Activated naive CD4-positive, alpha-beta T cell (primary cell): ENCODE data around the gene RNF11.

Source experiments
- DNase-seq, 4 experiments: peaks; one replicate each; lab custom pipeline; 2025; lab: John Stamatoyannopoulos, UW

Gene RNF11

GRCh38 chr1:51297401-51298321 is 61.6 kb downstream of the RNF11 start:
- DNase-seq = no peak

GRCh38 chr1:51298322-51298705 is 62.2 kb downstream of the RNF11 start:
- DNase-seq = no peak

GRCh38 chr1:51299185-51299885 is 63.3 kb downstream of the RNF11 start:
- DNase-seq = no peak

GRCh38 chr1:51299981-51300670 is 64.1 kb downstream of the RNF11 start:
- DNase-seq = no peak

- no peak for DNase-seq
Measured at GRCh38 chr1:51301152-51301843, 65.2 kb downstream of the RNF11 start.

GRCh38 chr1:51301844-51302162 is 65.7 kb downstream of the RNF11 start:
- DNase-seq = no peak

GRCh38 chr1:51302270-51302669 is 66.2 kb downstream of the RNF11 start:
- DNase-seq = no peak

- DNase-seq = no peak
Measured at GRCh38 chr1:51302746-51303145, 66.7 kb downstream of the RNF11 start.

GRCh38 chr1:51303315-51303714 is 67.2 kb downstream of the RNF11 start:
- no peak for DNase-seq

- DNase-seq = no peak
Measured at GRCh38 chr1:51303751-51304251, 67.7 kb downstream of the RNF11 start.

- no peak for DNase-seq
Measured at GRCh38 chr1:51304360-51304759, 68.3 kb downstream of the RNF11 start.

GRCh38 chr1:51305371-51305823 is 69.3 kb downstream of the RNF11 start:
- no peak for DNase-seq

GRCh38 chr1:51306950-51307349 is 70.9 kb downstream of the RNF11 start:
- no peak for DNase-seq

GRCh38 chr1:51308636-51309035 is 72.6 kb downstream of the RNF11 start:
- DNase-seq = no peak

- DNase-seq = no peak
Measured at GRCh38 chr1:51309291-51309690, 73.2 kb downstream of the RNF11 start.

GRCh38 chr1:51310871-51311613 is 75.0 kb downstream of the RNF11 start:
- DNase-seq = no peak

- DNase-seq = no peak
Measured at GRCh38 chr1:51311826-51312225, 75.8 kb downstream of the RNF11 start.

GRCh38 chr1:51312718-51313117 is 76.6 kb downstream of the RNF11 start:
- no peak for DNase-seq

- no peak for DNase-seq
Measured at GRCh38 chr1:51313268-51313852, 77.3 kb downstream of the RNF11 start.

GRCh38 chr1:51313961-51314777 is 78.1 kb downstream of the RNF11 start:
- no peak for DNase-seq
